Measurements from ENCODE around the gene CDH22.

Gene CDH22

DNA sequence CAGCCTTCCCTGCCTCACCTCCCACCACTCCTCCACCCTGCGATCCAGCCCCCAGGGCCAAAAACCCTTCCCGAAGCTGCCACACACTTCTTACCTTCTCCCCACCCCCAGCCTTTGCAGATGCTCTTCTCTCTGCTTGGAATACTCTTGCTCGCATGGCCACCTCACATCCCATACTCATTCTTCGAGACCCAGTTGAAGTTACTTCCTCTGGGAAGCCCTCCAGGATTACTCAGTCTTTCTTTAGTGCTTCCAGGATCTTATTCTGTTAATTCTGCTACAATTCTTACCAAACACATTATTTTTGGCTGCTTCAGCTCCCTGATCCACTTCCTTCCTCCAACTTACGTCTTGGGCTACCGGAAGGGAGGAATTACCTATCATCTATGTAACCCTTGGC, 135.8 kb downstream of the CDH22 start:
- DNase-seq (ENCODE audit: low spot score), result no peak

DNA sequence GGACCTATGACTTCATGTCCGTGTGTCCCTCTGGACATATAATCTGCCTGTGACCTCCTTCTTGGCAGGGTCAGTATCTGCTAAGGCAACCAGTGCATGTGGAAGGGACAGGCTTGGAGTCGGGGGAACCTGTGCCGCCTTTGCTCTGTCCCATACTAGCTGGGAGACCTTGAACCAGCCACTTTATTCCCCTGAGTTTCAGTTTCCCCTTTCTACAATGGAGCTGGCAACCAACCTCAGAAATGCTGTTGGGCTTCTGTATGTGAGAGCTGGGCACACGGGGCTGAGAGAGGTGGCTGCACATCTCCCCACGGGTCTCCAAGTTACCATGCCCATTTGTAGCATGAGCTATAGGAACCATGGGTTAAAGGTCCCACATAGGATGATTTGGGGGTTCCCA, 136.4 kb downstream of the CDH22 start:
- DNase-seq (ENCODE audit: low spot score), result no peak

DNA sequence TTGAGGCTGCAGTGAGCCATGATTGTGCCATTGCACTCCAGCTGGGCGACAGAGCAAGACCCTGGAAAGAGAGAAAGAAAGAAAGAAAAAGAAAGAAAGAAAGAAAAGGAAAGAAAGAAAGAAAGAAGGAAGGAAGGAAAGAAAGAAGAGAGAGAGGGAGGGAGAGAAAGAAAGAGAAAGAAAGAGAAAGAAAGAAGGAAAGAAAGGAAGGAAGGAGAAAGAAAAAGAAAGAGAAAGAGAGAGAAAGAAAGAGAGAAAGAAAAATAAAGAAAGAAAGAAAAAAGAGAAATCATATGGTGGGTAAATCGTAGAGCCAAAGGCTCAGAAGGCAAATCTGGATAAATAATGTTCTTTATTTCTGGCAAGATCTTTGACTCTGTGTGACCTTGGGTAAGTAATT, 136.8 kb downstream of the CDH22 start:
- DNase-seq (ENCODE audit: low spot score), result no peak

DNA sequence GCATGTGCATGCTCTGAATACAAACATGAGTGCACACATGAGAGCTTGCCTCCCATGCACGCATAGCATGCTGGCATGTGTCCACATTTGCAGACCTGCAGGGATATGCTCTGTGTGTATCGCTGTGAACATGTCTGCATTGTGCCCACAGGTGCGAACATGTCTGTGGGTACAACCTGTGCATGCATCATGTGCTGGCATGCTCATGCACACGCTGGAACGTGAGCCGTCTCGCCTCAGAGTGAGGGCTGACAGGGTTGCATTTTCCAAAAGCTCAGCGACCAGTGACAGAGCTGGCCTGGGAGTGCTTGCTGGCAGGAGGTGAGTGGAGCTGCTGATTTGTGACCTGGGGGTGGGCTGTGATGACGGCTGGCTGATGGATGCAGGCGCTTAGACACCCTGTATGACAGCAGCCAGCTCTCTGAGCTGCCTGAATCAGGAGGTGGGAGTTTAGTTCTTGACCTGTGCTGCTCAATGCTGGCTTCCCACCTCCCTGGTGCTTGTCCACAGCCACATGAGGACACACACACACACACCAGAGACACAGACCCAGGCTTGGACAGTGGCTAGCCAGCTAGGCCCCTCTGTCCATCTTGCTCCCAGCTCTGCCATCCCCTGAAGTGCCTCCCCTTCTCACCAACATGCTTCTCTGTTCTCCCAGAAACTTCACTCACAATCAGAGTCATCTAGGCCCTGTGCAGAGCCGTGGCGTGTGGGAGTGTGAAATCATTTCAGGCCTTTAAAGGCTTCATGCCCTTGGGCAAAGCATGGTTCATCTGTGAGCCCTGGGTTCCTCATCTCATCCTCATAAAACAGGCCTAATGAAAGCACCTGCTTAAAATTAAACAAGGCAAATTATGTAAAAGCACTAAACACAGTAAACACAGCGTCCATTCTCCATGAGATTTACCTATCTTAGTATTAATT, 138.8 kb downstream of the CDH22 start:
- DNase-seq (ENCODE audit: low spot score), result no peak

DNA sequence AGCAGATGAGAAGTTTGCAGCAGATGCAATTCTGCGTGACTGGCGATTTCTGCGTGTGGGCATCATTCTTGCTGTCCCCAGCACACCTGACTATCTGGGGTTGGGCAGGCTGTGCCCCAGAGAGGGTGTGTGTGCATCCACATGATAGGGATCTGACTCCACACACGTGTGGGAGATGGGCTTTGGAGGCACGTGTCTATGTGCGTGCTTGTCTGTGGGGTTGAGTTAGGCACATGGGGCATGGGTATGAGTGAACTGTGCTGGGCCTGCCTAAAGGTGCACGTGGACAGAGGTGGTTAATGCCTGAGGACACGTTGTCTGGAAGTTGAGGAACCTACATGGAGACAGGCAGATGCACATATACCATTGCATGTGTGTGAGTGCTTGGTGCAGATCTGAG, 139.9 kb downstream of the CDH22 start:
- DNase-seq (ENCODE audit: low spot score), result no peak

DNA sequence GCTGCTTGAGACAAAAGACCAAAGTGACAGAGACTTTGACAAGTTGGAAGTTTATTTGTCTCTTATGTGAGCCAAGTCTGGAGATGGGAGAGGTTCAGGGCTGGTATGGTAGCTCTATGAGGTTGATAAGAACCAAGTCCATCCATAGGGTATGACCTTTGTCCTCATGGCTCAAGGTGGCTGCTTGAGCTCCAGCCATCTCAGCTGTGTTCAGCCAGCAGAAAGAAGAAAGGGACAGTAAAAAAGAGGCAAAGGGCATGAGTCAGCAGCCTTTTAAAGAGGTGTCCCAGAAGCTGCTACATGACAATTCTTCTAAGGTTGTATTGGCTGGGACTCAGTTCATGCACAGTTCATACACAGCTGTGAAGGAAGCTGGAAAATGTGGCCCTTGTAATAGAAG, 141.2 kb downstream of the CDH22 start:
- DNase-seq (ENCODE audit: low spot score), result no peak

DNA sequence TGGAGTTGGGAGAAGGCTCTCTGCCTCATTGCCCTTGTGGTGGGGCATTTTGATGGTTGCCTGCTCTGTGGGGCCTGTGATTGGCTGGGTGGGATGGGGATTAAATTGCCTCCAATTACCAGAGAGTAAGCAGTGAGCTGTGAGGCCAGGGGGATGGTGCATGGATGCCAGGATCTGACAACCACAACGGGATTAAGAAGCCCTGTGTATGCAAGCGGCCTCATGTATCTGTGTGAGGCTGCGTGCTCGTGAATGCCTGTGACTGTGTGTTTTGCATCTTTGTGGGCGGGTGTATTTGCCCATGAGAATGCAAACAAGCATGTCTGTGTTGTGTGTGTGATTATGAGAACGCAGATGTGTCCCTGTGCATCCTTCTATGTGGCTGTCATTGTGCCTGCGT, 144.0 kb downstream of the CDH22 start:
- DNase-seq (ENCODE audit: low spot score), result no peak

DNA sequence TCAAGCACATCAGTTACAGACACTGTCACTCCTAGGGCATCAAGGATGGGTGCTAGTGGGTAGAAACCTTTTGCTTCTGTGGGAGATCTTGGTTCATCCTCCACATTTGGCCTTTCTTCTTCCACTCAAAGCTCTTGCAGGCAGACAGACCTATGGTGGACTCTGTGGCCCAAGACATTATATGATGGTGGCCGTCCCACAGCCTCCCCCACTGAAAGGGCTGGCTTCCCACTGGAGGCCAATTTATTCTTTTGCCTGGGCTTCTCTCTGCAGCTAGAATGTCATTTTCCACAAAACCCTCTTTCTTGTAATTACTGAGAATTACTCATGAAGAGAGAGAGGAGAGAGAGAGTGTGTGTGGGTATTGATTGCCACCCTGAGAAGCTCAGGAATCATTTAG, 146.4 kb downstream of the CDH22 start:
- DNase-seq (ENCODE audit: low spot score), result no peak

DNA sequence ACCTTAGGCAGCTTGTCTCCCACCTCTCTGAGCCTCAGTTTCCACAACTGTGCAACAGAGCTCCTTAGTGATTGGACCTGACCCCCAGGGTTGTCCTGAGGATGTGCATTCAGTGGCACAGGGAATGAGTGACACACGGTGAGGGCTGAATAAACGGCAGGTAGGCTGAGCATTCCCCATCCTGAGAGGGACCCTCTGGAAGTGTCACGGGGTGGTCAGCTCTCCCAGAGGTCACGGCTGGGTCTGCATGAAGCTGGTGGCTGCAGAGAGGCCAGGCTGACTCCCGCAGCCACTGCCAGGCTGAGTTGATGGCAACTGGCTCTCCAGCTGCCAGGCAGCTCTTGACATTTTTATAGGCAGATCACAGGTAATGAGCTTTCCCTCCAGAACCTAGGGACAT, 147.6 kb downstream of the CDH22 start:
- no peak for DNase-seq (ENCODE audit: low spot score)

DNA sequence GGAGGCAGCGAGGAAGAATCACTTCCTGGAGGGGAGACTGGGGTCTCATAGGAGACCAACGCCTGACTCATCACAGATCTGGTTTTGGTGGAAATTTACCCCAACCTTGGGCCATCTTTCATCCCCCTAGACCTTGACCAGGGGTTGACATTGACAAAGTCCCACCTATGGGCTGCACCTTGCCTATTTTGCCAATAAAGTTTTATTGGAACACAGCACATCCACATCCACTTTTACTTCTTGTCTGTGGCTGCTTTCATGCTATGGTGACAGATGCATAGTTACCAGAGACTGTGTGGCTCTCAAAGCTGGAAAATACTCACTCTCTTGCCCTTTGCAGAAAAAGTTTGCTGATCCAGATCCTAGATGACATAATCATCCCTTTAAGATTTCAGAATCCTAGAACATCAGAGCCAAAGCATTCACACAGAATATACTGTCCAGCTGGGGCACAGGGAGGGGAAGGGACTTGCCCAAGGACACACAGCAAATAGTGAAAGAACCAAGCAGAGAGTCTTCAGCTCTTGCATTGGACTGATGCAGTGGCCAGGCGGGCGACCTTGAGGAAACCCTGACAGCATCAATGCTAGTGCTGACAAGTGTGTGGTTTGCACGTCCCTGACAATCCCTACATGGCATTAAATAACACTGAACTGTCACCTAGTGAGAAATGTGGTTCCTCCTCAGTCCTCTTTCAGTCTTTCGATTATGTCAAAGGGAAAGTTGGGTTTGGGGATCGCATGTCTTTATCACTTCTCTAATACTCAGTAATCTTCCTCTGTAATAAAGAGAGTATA, 149.0 kb downstream of the CDH22 start:
- no peak for DNase-seq (ENCODE audit: low spot score)

DNA sequence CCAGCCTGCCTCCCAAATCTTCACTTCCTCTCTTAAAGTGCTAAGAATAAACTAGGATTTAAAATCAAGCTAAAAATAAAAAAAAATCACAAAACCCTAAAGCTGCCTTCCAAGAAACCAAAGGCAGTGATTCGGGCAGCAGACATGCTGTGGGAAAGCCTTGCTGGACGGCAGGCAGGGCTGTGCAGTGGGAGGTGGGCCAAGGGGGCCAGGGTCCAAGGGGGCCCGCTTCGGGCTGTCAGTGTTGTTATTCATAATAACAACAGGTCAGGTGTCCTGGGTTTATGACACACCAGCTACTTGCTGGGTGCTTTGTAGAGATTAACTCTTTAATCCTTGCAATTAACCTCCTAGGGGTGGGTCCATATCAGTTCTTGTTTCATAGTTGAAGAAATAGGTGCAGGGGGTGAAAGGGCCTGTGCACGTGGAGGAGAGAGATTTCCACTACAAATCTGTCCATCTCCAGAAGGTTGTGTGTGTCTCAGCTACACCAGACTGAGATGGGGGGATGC, 149.8 kb downstream of the CDH22 start:
- DNase-seq (ENCODE audit: low spot score), result no peak

DNA sequence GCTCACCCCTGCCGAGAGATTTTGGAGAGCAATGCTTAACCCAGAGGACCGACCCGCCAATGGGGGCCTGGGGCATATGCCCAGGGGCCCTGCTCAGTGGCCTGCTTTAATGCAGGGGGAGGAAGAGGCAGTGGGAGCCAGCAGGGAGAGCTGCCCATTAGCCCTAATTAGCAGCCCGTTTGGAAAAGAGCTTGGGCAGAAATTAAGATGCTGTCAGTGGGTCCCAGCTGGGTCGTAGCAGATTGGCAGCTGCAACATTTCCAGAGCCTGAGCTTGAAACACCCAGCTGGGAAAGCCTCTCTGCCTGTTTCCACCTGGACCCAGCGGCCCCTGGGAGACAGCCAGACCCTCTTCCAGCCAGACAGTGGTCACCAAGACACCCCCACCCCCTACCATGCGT, 150.7 kb downstream of the CDH22 start:
- no peak for DNase-seq (ENCODE audit: low spot score)

DNA sequence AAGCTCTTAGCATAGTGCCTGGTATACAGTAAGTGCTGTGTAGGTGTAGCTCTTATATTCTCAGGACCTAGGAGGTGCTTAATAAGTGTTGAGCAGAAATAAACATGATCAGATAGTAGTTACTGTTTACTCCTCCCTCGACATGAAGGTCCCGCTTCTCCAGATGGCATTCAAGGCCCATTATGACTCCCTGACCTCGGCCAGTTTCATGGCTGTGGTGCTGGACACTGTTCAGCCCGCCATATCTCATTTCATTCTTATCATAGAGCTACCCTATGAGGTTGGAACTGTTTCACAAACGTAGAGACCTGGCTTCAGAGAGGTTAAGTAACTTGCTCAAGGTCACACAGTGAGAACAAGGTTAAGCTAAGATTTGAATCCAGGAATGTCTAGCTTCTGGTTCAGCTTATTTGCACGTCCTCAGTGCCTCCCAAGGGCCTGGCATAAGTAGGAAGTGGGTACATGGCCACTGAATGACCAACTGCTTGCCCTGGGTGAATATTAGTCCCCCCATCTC, 151.2 kb downstream of the CDH22 start:
- DNase-seq (ENCODE audit: low spot score), result no peak

DNA sequence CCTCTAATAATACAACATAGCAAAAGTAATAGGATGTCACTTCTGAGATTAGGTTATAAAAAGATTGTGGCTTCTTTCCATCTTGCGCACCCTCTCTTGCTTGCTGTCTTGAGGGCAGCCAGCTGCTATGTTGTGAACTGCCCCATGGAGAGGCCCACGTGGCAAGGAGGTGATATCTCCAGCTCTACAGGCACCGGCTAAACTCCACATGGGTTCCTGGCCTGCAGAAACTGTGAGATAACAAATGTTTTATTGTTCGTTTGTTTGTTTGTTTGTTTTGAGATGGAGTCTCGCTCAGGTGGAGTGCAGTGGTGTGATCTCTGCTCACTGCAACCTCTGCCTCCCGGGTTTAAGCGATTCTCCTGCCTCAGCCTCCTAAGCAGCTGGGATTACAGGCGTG, 152.2 kb downstream of the CDH22 start:
- DNase-seq (ENCODE audit: low spot score), result no peak

DNA sequence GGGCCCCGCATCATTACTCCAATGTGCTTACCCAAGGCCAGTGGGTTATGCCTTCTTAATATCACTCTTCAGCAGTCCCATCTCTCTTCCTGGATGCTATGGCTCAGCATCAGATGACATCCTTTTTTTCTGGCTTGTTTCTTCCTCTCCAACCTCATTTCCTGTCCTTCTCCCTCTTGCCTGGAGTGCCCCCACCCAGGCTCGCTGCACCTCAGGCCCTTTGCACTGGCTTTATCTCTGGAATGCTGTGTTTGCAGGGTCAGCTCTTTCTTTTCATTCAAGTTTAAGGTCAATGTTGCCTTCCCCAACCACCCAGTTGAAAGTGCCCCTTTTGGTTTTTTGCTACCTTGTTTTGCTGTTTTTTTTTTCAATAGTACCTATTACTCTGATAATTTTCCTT, 153.5 kb downstream of the CDH22 start:
- DNase-seq (ENCODE audit: low spot score), result no peak

DNA sequence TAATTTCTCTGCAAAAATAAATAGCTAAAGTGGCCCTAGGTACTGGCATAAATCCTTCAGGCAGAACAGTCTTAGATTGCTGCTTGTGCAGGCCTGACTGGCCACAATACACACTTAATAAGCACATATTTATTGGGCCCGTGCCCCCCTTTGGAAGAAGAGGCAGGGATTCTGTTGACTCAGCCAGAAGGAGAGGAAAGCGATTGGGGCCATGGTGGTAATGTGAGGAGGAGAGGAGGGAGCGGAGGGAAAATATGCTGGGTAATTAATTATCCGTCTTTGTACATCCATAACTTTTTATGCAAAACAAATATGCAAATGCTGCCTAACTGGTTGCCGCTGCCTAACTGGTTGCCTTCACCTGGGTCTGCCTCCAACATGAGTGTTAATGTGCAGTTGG, 154.0 kb downstream of the CDH22 start:
- no peak for DNase-seq (ENCODE audit: low spot score)

DNA sequence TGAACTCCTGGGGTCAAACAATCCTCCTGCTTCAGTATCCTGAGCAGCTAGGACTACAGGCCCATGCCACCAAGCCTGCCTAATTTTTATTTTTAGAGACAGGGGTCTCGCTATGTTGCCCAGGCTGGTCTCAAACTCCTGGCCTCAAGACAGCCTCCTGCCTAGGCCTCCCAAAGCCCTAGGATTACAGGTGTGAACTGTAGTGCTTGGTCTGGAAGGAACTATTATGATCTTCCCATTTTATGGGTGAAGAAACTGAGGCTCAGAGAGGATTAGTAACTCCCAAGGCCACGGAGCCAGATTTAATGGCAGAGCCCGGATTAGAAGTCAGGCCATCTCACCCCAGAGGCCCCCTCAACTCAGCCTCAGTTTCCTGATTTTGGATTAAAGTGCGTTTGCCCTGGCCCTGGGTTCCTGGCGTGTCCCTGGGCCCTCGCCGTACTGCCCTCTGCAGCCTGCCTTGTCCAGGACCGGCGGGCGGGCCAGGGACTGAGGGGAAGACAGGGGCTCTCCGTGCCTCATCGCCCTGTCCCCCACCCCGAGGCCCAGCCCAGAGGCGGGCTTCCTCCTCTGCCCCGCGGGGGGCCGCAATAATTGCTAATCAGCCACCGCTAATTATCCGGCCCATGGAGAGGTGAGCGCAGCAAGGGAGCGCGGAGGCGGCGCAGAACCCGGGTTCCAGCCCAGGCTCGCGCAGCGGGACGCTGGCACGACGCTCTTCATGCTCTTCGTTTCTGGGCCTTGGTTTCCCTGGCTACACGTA, 155.3 kb downstream of the CDH22 start:
- DNase-seq (ENCODE audit: low spot score), result no peak

DNA sequence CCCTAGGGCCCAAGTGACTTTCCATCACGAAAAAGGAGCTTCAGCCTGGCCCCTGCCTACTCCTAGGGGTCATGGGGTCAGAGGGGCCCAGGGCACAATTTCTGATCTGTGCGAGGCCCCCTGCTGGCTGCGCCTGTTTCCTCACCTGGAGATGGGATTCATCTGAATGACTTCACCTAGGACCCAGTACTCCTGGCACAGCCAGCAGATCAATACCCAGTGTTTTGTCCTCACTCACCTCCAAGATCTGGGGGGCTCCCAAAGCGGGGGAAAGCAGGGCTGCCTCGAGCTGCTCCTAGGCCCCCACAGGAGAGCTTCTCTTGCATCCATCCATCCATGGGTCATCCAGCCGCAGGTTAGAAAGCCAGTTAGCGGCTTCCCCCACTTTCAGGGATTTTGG, 156.4 kb downstream of the CDH22 start:
- no peak for DNase-seq (ENCODE audit: low spot score)

DNA sequence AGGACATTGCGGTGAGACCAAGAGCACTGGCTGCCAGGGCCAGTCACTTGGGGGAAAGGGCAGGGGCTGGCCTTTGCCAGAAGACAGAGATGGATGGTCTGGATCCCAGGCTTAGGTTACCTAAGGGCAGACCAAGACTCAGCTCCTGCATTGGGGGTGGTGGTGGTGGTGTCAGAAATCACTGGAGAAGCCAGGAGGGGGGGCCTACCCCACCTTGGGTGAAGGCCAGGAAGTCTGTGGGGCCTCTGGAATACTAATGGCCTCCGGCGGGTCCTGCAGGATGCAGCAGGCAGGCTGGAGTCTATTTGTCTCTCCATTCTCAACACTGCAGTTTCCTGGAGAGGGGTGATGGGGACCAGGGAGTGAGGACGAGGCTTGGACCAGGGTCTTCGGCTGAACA, 157.4 kb downstream of the CDH22 start:
- no peak for DNase-seq (ENCODE audit: low spot score)

DNA sequence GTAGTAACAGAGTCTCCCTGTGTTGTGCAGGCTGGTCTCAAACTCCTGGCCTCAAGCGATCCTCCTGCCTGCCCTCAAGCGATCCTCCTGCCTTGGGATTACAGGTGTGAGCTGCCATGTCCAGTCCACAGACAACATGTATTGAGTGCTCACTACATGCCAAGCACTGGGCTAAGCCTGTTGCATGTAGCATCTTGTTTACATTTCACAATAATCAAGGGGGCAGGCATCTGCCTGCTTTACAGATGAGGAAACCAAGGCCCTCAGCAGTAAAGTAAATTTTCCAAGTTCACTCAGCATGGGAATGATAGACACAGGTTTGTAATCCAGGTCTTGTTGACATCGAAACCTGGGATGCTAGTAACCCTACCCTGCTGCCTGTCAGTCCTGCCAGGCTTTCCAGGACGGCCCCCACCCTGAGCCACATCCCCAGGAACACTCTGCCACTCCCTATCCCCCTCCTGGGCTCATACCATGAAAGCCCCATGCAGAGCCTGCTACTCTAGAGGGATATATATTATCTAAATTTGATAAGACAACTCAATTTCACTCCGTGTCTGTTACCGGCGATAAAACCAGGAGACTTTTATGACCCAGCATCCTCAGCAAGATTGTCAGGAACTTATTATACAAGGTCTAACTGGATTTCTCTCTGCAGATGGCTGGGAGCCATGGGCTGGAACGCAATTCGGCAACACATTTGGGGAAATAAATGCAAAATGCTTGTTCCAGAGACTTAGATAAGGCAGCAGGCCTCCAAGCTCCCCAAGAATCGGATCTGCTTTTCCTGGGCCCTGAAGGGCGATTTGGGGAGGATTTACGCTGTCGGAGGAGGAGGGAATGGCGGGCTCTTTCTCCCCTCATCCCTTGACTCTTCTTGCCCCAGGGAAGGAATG, 159.7 kb downstream of the CDH22 start:
- no peak for DNase-seq (ENCODE audit: low spot score)

DNA sequence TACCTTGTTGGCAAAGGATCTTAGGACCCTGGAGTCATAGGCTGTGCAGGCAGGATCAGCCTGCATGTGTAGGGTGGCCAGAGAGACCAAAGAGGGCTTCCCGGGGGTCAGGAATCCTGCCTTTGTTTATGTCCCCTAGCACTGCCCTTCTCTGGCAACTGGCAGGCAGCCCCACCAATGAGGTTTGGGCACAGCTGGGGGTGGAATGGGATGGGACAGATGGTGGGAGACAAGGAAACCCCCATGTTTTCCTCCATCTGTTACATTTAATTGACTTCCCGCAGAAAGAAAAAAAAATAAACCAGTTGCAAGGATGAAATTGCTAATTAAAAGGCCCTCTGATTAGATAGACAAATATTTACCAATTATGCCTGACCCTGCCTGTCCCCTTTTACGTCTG, 162.6 kb downstream of the CDH22 start:
- no peak for DNase-seq (ENCODE audit: low spot score)

All from AG20443 (cell line).